SK-N-SH treated with all-trans-retinoic acid at 6 μM for 48 hours (cell line): ENCODE results near the gene SH3PXD2B.

ENCODE experiments used
- ATAC-seq: fragments of 200-7000 bp; cut with Tn5 transposase; 3 replicates; pipeline ENCODE4 v1.9.1; 2020; ENCODE audit warnings: mild to moderate bottlenecking, moderate library complexity
- ARNTL ChIP-seq: fragments of 450-650 bp; formaldehyde crosslinking; IDR thresholded peaks from 2 replicates; pipeline ENCODE4 v1.5.0; 2020; ENCODE audit warnings: low read depth, mild to moderate bottlenecking, moderate library complexity, borderline replicate concordance
- CREB5 ChIP-seq: fragments of 250-450 bp; sonication (Bioruptor Pico); IDR thresholded peaks from 2 replicates; pipeline ENCODE4 v1.5.1; 2020; ENCODE audit warnings: low read depth, mild to moderate bottlenecking, moderate library complexity
- CSDC2 ChIP-seq: fragments of 250-450 bp; sonication (Bioruptor Pico); IDR thresholded peaks from 2 replicates; pipeline ENCODE4 v1.5.0; 2020; ENCODE audit warnings: mild to moderate bottlenecking, moderate library complexity
- CSRNP3 ChIP-seq: fragments of 250-450 bp; sonication (Bioruptor Pico); IDR thresholded peaks from 2 replicates; pipeline ENCODE4 v1.5.1; 2021; ENCODE audit warnings: mild to moderate bottlenecking, moderate library complexity
- ESRRG ChIP-seq: fragments of 250-450 bp; sonication (Bioruptor Pico); IDR thresholded peaks from 2 replicates; pipeline ENCODE4 v1.6.1; 2021; ENCODE audit warnings: mild to moderate bottlenecking
- GLIS3 ChIP-seq: fragments of 250-450 bp; sonication (Bioruptor Pico); IDR thresholded peaks from 2 replicates; pipeline ENCODE4 v1.5.0; 2020; ENCODE audit warnings: mild to moderate bottlenecking, moderate library complexity
- ISL1 ChIP-seq: fragments of 250-450 bp; sonication (Bioruptor Pico); IDR thresholded peaks from 2 replicates; pipeline ENCODE4 v2.1.2; 2022; ENCODE audit warnings: mild to moderate bottlenecking, moderate library complexity
- OSR1 ChIP-seq: fragments of 250-450 bp; sonication (Bioruptor Pico); IDR thresholded peaks from 2 replicates; pipeline ENCODE4 v1.8.0; 2022; ENCODE audit warnings: moderate library complexity, mild to moderate bottlenecking, inconsistent platforms
- PATZ1 ChIP-seq: fragments of 250-450 bp; sonication (Bioruptor Pico); IDR thresholded peaks from 2 replicates; pipeline ENCODE4 v1.8.0; 2020; ENCODE audit warnings: mild to moderate bottlenecking, moderate library complexity, borderline replicate concordance
- POU6F1 ChIP-seq: fragments of 250-450 bp; sonication (Bioruptor Pico); IDR thresholded peaks from 2 replicates; pipeline ENCODE4 v1.8.0; 2021; ENCODE audit warnings: low read depth, mild to moderate bottlenecking, moderate library complexity, borderline replicate concordance
- RARB ChIP-seq: fragments of 250-450 bp; sonication (Bioruptor Pico); IDR thresholded peaks from 2 replicates; pipeline ENCODE4 v1.8.0; 2021; ENCODE audit warnings: mild to moderate bottlenecking, moderate library complexity
- SNAI2 ChIP-seq: fragments of 250-450 bp; sonication (Bioruptor Pico); IDR thresholded peaks from 2 replicates; pipeline ENCODE4 v1.5.0; 2020; ENCODE audit warnings: mild to moderate bottlenecking, moderate library complexity
- TCF4 ChIP-seq: fragments of 250-450 bp; sonication (Bioruptor Pico); IDR thresholded peaks from 2 replicates; pipeline ENCODE4 v1.8.0; 2021; ENCODE audit warnings: mild to moderate bottlenecking, moderate library complexity, borderline replicate concordance
- TOX ChIP-seq: fragments of 250-450 bp; sonication (Bioruptor Pico); IDR thresholded peaks from 2 replicates; pipeline ENCODE4 v1.8.0; 2021; ENCODE audit warnings: mild to moderate bottlenecking, moderate library complexity, borderline replicate concordance
- TSHZ2 ChIP-seq: fragments of 250-450 bp; sonication (Bioruptor Pico); IDR thresholded peaks from 2 replicates; pipeline ENCODE4 v1.5.0; 2020; ENCODE audit warnings: mild to moderate bottlenecking, moderate library complexity
- ZC3H10 ChIP-seq: fragments of 250-450 bp; sonication (Bioruptor Pico); IDR thresholded peaks from 2 replicates; pipeline ENCODE4 v1.5.1; 2021; ENCODE audit warnings: mild to moderate bottlenecking, moderate library complexity
- ZFP3 ChIP-seq: fragments of 250-450 bp; sonication (Bioruptor Pico); IDR thresholded peaks from 2 replicates; pipeline ENCODE4 v1.5.0; 2020; ENCODE audit warnings: mild to moderate bottlenecking, moderate library complexity
- ZNF565 ChIP-seq: fragments of 450-650 bp; formaldehyde crosslinking; conservative IDR thresholded peaks from 2 replicates; pipeline ENCODE4 v1.5.0; 2020; ENCODE audit warnings: low read depth, mild to moderate bottlenecking, moderate library complexity
- ZNF70 ChIP-seq: fragments of 450-650 bp; formaldehyde crosslinking; IDR thresholded peaks from 2 replicates; pipeline ENCODE4 v1.5.0; 2020; ENCODE audit warnings: mild to moderate bottlenecking, moderate library complexity
- ZNF8 ChIP-seq: fragments of 450-650 bp; formaldehyde crosslinking; IDR thresholded peaks from 2 replicates; pipeline ENCODE4 v1.5.0; 2020; ENCODE audit warnings: mild to moderate bottlenecking, moderate library complexity

Gene SH3PXD2B

GRCh38 chr5:172280929-172281328 is 173.4 kb downstream of the SH3PXD2B start (continued):
- no peak for TF ChIP-seq POU6F1 (CRISPR knock-in tag)
- no peak for TF ChIP-seq PATZ1 (CRISPR knock-in tag)
- TF ChIP-seq ZNF70 = no peak
- TF ChIP-seq ZFP3 = no peak

GRCh38 chr5:172280317-172280716 is 174.0 kb downstream of the SH3PXD2B start:
- ATAC-seq = no peak

GRCh38 chr5:172278356-172278755 is 176.0 kb downstream of the SH3PXD2B start:
- ATAC-seq = no peak
- no peak for TF ChIP-seq OSR1
- TF ChIP-seq, all 23 proteins: peak for 0

More at GRCh38 chr5:172280317-172280716, 174.0 kb downstream of the SH3PXD2B start:
- no peak for TF ChIP-seq ZFP3
- no peak for TF ChIP-seq ZNF8 (CRISPR knock-in tag)
- no peak for TF ChIP-seq ESRRG (CRISPR knock-in tag)
- TF ChIP-seq ZNF70 = no peak
- TF ChIP-seq TOX (CRISPR knock-in tag) = no peak
- TF ChIP-seq ZNF565 (CRISPR knock-in tag) = no peak
- TF ChIP-seq CSRNP3 (CRISPR knock-in tag) = no peak
- TF ChIP-seq ARNTL (CRISPR knock-in tag) = no peak
- no peak for TF ChIP-seq ISL1 (CRISPR knock-in tag)

- ATAC-seq = peak; percentile 26; the same call in 1 of the 3 replicates
- TF ChIP-seq OSR1 (no peak), ESRRG (CRISPR knock-in tag) (no peak), GLIS3 (no peak), ZNF565 (CRISPR knock-in tag) (no peak), ZFP3 (no peak), ZC3H10 (no peak), ARNTL (CRISPR knock-in tag) (no peak), SNAI2 (CRISPR knock-in tag) (no peak), TCF4 (CRISPR knock-in tag) (no peak), CREB5 (CRISPR knock-in tag) (no peak), CSDC2 (no peak), TSHZ2 (CRISPR knock-in tag) (no peak), POU6F1 (CRISPR knock-in tag) (no peak), RARB (CRISPR knock-in tag) (no peak)
Measured at GRCh38 chr5:172276214-172276613, 178.1 kb downstream of the SH3PXD2B start.
